Islet precursor cell (in vitro differentiated cells): ENCODE measurements around the gene NRG2.
A peak's percentile ranks its signal among the peaks of the same experiment; 100 is the strongest.

Source experiments
- DNase-seq: peaks from one replicate; pipeline ENCODE4 v3.0.0-alpha.2; 2018

Gene NRG2

DNA sequence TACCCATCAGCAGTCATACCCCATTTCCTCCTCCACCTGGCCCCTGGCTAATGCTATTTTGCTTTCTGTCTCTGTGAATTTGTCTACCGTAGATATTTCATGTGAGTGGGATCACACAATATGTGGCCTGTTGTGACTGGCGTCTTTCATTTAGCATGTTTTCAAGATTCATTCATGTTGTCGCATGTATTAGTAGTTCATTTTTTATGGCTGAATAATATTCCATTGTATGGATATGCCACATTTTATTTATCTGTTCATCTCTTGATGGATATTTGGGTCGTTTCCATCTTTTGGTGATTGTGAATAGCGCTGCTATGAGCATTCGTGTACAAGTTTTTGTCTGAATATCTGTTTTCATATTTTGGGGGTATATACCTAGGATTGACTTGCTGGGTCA lies 213.6 kb downstream of the NRG2 start:
- DNase-seq = no peak

DNA sequence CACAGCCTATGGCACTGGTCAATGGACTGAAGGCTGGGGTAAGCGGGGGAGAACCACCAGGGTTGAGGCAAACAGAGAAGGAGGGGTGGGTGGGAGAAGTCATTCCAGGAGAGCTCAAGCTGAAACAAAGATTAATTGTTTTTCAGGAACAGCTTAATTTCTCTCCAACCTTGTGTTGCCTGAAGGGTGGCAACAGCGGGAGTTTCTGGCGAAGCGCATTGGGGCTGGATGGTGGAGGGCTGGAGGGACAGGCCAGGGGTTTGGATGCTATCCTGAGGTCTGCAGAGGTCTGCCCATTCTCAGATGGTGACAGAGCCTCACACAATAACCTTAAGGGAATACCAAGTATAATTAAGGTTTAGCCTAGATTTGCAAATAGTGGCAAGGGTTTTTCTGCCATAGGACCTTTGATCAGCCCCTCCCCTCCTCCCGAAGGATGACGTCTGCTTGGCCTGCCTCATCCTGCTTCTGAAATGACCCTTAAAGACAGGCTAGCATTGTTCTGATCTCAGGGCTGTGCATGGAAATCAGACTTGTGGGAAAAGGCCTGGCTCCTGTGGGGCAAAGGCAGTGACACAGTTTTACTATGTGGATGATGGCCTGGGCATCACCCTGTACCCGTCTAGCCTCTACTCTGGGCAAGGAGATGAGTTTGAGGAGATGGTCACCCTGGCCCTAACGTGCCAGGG lies 214.7 kb downstream of the NRG2 start:
- no peak for DNase-seq

DNA sequence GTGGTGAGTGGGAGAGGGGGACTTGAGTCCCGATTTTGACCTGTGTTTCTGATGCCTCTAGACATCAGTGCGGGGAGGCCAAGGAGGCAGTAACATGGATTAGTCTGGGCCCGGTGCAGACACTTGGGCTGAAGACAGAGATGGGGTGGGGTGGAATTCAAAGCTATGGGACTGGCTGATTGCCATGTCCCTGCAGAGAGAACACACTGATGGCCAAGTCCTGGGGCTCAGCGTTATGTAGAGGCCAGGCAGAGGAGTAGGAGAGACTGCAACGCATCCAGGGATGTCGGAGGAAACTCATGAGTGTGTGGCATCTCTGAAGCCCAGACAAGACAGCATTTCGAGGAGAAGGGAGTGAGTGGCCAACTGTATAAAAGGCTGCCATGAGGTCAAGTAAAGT lies 217.4 kb downstream of the NRG2 start:
- no peak for DNase-seq

DNA sequence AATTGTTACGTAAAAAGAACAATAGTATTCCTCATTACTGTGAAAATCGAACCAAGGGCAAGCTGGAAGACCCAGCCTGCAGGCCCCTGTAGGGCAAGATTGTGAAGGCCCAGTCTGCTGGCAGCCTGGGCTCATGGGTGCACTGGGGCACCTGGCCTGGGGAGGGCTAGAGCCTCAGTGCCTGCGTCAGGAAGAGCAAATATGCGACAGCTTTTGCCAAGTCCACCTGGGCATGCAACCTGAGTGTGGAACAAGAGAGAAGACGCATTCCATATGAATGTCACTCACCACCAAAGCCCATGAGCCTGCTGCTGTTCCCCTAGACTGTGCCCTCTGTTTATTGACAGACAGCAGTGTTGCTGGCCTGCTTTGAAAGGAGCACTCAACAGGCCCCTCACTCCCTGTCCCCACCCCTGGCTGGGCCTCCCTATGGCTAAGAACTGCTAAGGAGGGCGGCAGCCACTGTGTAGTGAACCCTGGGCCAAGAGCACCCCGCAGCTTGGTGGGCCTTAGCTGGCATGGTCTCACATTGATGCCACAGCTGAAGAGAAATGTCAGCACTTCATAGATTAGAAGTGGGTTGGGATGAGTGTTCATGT lies 219.2 kb downstream of the NRG2 start:
- DNase-seq = no peak

DNA sequence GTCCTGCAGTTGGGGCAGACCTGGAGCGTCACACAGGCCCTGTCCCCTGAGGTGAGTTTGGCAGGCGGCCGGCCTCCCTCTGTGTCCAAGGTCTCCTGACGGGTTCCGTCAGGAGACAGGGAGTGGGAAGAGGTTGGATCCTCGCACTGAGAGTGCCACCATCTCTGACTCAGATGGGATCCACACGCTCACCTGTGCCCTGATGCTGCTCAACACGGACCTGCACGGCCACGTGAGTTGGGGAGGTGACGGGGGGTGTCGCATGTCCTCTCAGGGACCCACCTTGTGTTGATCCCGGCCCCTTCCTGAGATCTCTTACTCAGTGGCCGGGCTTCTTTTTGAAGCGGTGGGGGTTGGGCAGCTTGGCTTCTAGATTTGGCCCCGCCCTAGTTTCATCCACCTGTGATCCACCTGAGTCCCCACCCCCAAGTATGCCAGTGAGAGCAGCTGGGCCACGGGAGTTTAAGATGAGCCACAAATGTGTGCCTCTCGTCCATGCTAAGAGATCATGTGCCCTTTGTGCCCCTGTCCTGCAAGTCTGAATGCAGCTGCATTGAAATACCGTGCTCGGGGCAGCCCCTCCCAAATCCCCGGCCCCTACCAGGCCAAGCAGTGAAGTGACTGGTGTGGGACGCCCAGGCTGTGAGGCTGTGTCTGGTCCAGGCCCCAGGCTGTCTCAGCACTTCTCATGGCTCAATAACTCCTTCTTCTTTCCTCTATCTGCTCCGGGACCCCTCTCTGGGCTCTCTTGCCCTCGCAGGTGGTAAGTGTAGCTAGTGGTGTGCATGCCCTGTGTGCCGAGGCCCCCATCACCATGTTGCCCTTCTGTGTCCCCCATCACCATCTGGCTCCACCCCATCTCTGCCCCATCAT lies 220.3 kb downstream of the NRG2 start:
- no peak for DNase-seq

DNA sequence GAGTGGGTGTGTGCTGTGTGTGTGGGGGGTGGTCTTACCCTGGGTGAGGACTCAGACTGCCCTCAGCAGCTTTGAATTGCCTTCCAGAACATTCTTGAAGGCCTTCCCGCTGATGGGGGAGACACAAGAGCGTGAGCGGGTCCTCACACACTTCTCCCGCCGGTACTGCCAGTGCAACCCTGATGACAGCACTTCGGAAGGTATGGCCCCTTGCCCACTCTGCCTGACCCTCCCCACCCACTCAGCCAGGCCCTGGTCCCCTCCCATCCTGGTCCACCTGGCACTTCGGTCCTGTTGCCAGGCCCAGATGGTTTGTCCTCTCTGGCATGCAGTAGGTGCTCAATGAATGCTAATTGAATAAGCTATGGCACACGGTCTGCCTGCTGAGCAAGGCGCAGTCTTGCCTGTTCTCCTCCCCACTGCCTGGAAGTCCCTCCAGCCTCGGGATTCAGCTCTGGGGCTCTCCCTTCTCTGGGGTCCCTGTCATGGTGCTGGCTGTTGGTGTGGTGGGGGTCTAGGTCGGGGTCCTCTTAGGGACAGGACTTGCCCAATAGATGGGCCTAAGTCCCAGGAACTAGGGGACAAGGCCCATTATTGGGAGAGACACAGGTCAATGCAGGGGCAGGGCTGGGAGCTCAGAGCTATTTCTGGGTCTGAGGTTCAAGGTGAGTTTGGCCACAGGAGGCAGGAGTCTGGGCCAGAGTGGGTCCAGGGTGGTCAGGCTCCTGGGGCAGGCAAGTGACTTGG lies 221.1 kb downstream of the NRG2 start:
- no peak for DNase-seq

DNA sequence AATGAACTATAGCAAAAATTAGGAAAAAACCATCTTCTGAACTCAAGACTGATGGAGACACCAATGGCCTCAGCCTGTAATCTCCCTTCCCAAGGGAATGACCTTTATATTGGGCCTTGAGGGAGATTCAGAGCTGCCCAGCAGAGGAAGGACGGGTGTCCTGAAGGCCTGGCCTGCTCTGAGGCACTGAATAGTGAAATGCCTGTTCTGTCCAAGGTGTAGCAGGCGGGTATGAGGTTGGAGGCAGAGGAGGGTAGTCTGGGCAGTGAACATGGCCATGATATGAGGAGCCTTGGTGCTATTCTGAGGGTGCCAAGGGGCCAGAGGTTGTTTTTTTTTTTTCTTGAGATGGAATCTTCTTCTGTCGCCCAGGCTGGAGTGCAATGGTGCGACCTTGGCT lies 222.5 kb downstream of the NRG2 start:
- no peak for DNase-seq

DNA sequence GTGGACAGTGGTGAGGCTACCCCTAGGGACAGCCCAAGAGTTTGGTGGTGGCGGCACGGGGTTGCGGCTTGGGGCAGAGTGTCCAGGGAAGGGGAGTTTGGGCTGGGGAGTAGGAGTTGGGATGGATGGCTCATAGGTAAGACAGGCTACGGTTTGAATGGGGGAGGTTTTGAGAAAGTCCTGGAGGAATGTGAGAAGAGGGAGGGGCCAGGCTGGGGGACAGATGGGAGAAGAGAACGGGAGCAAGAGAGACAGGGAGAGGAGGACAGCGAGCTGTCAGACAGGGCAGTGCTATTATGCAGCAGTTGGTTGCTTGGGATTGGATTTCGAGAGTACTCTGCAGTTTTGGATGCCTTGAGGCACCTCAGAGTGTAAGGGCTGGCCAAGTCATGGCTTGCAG lies 223.0 kb downstream of the NRG2 start:
- DNase-seq = no peak

DNA sequence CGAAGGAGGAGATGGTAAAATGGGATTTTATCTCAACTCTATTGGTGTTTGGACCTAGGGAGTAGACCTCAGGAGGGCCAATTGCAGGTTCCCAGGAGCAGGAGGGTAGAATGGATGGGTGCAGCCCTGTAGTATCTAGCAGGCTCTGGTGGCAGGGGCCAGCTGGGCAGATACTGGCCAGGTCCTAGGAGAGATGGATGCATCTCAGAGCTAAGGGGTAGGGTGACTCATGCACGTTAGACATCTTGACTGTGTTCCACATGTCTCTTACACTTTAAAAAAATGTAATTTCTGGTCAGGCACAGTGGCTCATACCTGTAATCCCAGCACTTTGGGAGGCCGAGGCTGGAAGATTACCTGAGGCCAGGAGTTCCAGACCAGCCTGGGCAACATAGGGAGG lies 225.1 kb downstream of the NRG2 start:
- DNase-seq = no peak

DNA sequence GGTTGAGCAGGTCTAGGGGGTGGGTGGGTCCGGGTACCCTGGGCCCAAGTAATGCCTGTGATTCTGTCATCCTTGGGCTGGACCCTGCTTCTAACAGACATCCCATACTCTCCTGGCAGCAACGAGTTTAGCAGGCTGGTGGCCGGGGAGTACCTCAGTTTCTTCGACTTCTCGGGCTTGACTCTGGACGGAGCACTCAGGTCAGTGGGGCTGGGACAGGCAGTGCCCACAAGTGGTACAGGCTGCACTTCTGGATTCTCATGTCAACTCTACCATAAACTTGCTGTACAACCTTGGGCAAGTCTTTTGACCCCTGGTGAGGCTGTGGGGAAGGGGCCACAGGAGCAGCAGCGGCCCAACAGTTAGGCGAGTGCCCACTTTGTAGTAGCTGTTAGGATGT lies 225.7 kb downstream of the NRG2 start:
- no peak for DNase-seq

DNA sequence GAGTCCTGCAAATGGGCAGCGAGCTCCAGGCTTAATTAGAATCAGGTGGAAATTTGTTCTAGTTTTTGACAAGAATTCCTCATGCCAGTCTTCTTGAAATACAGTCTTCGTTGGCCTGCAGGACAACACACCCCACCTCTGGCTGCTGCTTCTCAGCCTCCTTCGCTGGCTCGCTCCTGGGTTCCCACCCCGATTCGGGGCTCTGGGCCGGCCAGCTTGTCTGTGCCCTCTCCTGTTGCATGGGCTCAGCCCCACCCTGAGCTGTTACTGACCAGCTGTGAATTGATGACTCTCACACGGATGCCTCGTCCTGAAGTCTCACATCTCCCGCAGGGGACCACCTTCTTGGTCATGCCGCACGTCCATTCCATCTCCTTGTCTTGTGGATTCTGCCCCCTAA lies 226.5 kb downstream of the NRG2 start:
- no peak for DNase-seq

DNA sequence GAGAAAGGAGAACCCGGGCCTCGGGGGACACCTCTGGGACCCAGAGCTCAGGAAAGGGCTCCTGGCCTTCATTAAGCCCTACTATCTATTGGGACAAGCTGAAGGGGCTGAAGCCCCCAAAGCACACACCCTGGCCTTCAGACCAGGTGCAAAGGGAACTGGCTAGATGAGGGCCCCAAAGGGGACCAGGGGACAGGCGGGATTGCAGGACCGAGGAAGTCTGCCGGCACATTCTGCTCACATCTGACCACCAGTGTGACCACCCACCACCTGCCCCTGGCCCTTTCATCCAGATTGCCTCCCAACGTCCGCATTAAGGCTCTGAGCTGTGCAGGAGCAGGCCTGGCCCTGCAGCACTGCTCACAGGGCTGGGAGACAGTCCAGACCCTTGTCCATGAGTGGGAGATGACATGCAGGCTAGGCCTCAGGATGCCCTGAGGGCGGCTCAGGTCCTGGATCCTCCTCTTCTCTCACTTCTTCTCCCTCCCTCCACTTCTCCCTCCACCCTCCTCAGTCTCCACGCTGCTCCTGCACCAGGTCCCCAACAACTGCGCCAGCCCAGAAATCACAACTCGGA lies 228.3 kb downstream of the NRG2 start:
- DNase-seq = peak; percentile 67

DNA sequence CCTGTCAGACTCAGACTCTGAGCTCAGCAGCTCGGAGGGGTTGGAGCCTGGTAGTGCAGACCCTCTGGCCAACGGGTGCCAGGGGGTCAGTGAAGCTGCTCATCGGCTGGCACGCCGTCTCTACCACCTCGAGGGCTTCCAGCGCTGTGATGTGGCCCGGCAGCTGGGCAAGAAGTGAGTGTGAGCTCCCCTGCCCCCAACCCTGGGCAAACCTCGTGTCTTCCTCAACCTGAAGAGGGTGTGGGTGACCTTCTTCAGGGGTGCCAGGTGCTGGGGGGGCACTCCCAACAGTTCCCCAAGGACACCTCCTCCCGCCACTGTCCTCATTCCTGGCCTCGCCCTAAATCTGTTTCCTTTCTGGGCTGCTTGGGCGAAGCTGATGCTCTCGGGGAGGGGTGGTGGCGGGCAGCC lies 228.9 kb downstream of the NRG2 start:
- no peak for DNase-seq

DNA sequence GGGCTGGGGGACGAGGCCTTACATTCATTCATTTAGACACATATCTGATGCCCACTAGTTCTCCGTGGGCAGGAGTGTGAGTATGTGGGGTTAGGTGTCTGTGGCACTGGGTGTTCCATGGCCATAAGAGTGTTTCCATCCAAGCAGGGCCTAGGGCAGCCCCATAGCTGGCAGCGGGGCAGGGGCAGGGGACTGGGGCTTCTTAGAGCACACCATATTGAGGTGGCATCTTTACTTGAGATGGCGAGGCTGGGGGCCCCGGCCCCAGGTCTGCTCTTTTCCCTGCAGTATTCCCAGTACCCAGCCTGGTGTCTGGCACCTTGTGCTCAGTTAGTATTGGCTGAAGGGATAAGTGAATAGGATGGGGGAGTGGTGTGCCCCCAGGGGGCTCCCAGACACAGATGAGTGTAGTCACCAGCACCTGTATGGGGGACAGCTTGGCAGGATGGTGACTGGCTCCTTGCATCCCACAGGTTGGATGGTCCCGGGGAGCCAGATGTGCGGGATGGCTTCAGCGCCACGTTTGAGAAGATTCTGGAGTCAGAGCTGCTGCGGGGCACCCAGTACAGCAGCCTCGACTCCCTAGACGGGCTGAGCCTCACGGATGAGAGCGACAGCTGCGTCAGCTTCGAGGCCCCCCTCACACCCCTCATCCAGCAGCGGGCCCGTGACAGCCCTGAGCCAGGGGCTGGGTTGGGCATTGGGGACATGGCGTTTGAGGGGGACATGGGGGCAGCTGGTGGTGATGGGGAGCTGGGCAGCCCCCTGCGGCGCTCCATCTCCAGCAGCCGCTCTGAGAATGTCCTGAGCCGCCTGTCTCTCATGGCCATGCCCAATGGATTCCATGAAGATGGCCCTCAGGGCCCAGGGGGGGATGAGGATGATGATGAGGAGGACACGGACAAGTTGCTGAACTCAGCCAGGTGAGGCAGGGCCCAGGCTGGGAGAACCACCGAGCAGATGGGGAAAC lies 230.0 kb downstream of the NRG2 start:
- no peak for DNase-seq

DNA sequence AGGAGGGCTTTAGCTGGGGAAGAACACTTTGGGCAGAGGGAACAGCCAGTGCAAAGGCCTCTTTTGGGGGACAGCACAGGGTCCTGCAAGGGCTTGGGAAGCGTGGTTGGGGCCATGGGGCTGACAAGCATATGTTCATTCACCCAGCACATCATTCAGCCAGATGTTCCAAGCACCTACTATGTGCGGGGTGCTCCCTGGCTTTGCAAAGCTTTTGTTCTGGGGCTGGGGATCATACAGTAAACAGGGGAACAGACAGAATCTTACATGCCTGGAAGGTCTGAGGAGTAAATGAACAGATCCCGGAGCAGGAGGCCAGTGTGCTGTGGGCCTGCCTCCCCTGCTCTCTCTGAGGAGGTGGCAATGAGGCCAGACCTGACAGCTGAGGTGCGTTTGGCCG lies 230.8 kb downstream of the NRG2 start:
- DNase-seq = no peak

DNA sequence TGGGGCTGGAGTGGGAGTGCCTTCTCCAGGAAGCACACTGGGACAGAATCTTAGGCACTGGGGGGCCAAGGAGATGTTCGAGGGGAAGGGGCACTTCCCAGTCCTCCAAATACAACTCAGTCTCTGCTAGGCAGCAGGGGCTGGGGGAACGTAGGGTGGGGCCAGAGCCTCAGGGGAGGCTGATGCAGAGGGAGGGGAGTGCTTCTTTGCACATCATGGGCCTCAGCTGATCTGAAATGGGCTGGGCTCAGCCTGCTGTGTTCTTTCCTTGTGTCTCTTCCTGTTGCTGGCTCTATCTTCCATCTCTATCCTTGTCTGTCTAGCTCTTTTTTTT lies 231.9 kb downstream of the NRG2 start:
- DNase-seq = no peak

DNA sequence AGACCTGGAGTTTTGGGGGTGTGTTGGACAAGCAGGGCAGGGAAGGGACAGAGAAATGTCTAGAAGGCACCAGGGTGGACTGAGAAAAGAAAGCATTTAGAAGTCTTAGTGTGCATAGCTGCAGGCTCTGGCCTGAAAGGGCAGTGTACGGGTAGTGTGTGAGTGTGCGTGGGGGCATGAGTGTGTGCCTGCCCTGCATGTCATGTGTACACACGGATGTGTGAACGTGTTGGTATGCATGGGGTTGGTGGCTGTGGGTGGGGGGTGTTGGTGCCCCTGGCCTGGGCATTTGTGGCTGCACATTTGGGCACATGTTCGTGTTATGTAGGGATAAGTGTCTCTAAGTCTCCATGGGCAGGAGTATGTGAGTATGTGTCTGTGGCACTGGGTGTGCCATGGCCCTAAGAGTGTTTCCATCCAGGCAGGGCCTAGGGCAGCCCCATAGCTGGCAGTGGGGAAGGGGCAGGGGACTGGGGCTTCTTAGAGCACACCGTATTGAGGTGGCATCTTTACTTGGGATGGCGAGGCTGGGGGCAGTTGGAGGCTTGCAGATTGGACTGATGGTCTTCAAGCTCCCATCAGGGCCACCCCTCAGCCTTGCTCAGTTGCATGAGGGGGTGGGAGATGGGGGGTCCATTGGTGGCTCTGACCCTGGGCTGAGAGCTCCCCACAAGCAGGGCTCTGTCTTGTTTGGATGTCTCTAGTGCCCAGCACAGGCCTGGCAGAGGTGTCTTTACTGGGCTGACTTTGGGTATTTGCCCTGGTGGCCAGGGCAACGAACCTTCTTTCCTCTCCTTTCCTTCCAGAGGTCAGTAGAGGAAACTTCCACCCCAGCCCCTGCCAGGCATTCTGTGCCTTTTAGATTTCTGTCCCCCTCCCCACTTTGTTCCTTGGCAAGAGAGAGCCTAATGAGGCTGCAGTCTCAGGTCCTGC lies 232.5 kb downstream of the NRG2 start:
- DNase-seq = no peak

DNA sequence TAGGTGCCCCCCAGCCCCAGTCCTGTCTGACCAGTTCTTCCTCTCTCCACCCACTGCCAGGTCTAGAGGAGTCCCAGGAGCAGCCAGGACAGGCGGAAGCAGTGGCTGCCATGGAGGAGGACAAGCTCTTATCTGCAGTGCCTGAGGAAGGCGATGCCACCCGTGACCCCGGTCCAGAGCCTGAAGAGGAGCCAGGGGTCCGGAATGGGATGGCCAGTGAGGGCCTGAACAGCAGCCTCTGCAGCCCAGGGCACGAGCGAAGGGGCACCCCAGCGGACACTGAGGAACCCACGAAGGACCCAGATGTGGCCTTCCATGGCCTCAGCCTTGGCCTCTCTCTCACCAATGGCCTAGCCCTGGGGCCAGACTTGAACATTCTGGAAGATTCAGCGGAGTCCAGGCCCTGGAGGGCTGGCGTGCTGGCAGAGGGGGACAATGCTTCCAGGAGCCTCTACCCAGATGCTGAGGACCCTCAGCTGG lies 233.7 kb downstream of the NRG2 start:
- no peak for DNase-seq

DNA sequence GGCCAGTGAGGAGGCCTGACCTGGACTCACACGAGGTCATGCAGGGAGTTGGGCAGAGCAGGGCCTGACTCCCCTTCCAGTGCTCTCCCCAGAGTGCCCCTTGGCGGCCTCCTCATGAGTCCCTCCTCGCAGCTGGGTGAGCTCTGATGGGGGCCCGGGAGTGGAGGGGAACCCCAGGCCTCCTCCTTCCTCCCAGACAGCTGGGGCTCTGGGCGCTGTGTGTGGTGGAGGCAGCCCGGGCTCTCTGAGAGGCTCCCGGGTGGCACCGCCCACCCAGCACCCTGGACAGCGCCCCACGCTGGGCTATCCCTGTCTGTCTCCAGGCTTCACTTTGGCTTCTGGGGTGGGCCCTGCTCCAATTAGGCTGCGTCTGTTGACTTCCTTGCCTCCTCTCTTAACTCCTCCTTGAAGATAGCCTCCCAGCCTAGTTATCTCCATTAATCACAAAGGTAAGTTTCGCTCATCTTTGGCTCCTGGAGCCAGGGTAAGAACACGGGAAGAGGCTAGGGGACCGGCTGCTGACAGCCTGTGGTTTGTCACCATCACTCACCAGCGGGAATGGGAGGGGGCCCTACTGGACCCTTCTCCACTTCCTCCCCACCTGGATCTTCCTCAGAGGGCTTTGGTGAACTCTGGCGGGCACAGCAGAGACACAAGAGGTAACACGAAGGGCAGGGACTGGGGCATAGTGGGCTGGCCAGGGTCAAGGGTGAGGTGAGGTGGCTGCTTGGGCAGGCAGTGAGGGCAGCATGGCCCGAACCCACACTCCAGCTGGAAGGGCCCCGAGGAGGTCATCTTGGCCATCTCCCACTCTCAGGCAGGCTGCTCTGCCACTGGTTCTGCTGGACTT lies 234.4 kb downstream of the NRG2 start:
- peak; percentile 87 for DNase-seq

DNA sequence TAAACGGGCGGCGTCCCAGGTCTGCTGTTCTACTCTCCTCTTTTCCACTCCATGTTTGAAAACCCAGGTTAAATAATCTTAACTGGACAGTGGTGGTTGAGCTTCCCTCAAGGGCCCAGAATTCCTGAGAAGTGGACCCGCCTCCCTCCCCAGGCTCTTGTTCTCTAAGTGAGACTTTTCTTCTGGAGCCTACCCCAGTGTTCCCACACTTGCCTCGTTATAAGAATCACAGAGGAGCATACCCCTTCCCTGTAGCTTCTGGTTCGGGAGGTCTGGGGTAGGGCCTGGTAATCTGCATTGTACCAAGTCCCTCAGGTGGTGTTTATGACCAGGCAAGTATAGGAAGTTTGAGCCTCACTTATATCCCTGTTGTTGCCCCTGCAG lies 235.5 kb downstream of the NRG2 start:
- DNase-seq = no peak
